HepG2 (cell line): ENCODE results near the gene TMEM217. TPM values are rescaled to one million over a fixed set of nuclear protein-coding genes. Genes with fewer than 3 reads are reported as not detected.

Experiments
- ATAC-seq: fragments of 200-7000 bp; cut with Tn5 transposase; 3 replicates; pipeline ENCODE4 v1.9.1; 2020; ENCODE audit warnings: mild to moderate bottlenecking, moderate library complexity
- BruUV-seq: library from RNA; stranded (reverse); fragments of 400-500 nt; replicated peaks from 2 replicates; lab custom pipeline; 2021; lab: Mats Ljungman, UMichigan
- CTCF ChIA-PET: fragments of 300-600 bp; formaldehyde crosslinking; extraction: SDS; loops from one replicate; lab custom pipeline; 2021; ENCODE audit warnings: low total read pairs, inconsistent platforms, low intra/inter-chr PET ratio; lab: Yijun Ruan, JAX
- POLR2A ChIA-PET: fragments of 350-600 bp; sonication (Branson Sonifier 250); formaldehyde crosslinking; loops from one replicate; lab custom pipeline; 2020; ENCODE audit warnings: antibody characterized with exemption, inconsistent platforms; lab: Yijun Ruan, JAX
- DNase-seq: peaks from one replicate; pipeline ENCODE4 v3.0.0-alpha.2; 2015; ENCODE audit warnings: low spot score
- FAIRE-seq: peaks from 3 replicates; lab custom pipeline; 2011; peaks lifted over from hg19 to GRCh38; lab: Jason Lieb, UNC
- H2AFZ ChIP-seq: one replicate; pipeline ENCODE4 v1.6.1; 2011; ENCODE audit warnings: low read length, inconsistent platforms
- H3K27ac ChIP-seq: fragments of 300-600 bp; 3 replicates; pipeline ENCODE4 v1.8.0; 2011; ENCODE audit warnings: mixed run types, mild to moderate bottlenecking, mixed read lengths, low read length, inconsistent platforms; ENCODE audit not compliant: insufficient read depth; ENCODE audit errors: extremely low read length
- H3K27me3 ChIP-seq, 2 experiments: fragments of 200-600 bp in 1 of 2; 2 replicates in 1 of 2; 3 replicates in 1 of 2; pipeline versions ENCODE4 v1.6.0 to v1.8.0; 2011; ENCODE audit warnings: low read length in 2 of 2, mild to moderate bottlenecking in 2 of 2, moderate library complexity in 2 of 2, inconsistent platforms in 1 of 2; ENCODE audit not compliant: insufficient read depth in 2 of 2, control insufficient read depth in 1 of 2
- H3K36me3 ChIP-seq, 2 experiments: fragments of 200-600 bp in 1 of 2; replicated peaks in 1 of 2; 2 replicates in 1 of 2; 3 replicates in 1 of 2; pipeline versions ENCODE4 v1.5.1 to v1.8.0; 2011; ENCODE audit warnings: low read length in 2 of 2, inconsistent platforms in 1 of 2; ENCODE audit not compliant: insufficient read depth in 2 of 2, control insufficient read depth in 1 of 2
- H3K4me1 ChIP-seq: 2 replicates; pipeline ENCODE4 v1.5.1; 2012; ENCODE audit warnings: low read length, inconsistent platforms; ENCODE audit not compliant: insufficient read depth
- H3K4me2 ChIP-seq: 2 replicates; pipeline ENCODE4 v1.6.0; 2011; ENCODE audit warnings: low read depth, low read length, inconsistent platforms
- H3K4me3 ChIP-seq, 3 experiments: fragments of 200-600 bp in 1 of 3; sonication (generic), shearing (Covaris generic) in 1 of 3; replicated peaks in 1 of 3; 2 replicates each; pipeline ENCODE4 v1.5.1; 2011 to 2016; ENCODE audit warnings: low read length in 3 of 3, inconsistent platforms in 2 of 3, low read depth in 2 of 3, mild to moderate bottlenecking in 2 of 3, control low read depth in 1 of 3, mixed read lengths in 1 of 3; ENCODE audit not compliant: insufficient read depth in 1 of 3
- H3K79me2 ChIP-seq: one replicate; pipeline ENCODE4 v1.6.1; 2011; ENCODE audit warnings: low read length, inconsistent platforms; ENCODE audit not compliant: insufficient read depth
- H3K9ac ChIP-seq: 2 replicates; pipeline ENCODE4 v1.6.0; 2011; ENCODE audit warnings: mild to moderate bottlenecking, low read depth, low read length, inconsistent platforms; ENCODE audit not compliant: insufficient read depth
- H3K9me3 ChIP-seq: 2 replicates; pipeline ENCODE4 v1.5.1; 2012; ENCODE audit warnings: mild to moderate bottlenecking, low read length
- H4K20me1 ChIP-seq: 2 replicates; pipeline ENCODE4 v1.6.0; 2011; ENCODE audit warnings: inconsistent platforms, mild to moderate bottlenecking, low read length, moderate library complexity; ENCODE audit not compliant: insufficient read depth
- CBX5 ChIP-seq: sonication (generic); formaldehyde crosslinking; IDR thresholded peaks from 2 replicates; pipeline ENCODE4 v1.4.0; 2020; ENCODE audit warnings: missing genetic modification reagents, borderline replicate concordance
- NFIC ChIP-seq: IDR thresholded peaks from 2 replicates; pipeline ENCODE4 v1.6.1; 2012; ENCODE audit warnings: mild to moderate bottlenecking, low read length, inconsistent platforms
- RERE ChIP-seq: IDR thresholded peaks from 2 replicates; pipeline ENCODE4 v1.6.1; 2016; ENCODE audit warnings: low read depth, missing genetic modification reagents, missing compliant biosample characterization
- WIZ ChIP-seq: sonication (generic); formaldehyde crosslinking; IDR thresholded peaks from 2 replicates; pipeline ENCODE4 v1.5.1; 2020; ENCODE audit warnings: mild to moderate bottlenecking, missing genetic modification reagents
- WGBS: methylation state at CpG from one replicate; pipeline ENCODE4 v1.1.6; 2017; ENCODE audit warnings: low lambda C conversion rate; 5-methylcytosine and 5-hydroxymethylcytosine counted together
- in situ Hi-C: cut with HindIII; loops from 2 replicates; pipeline ENCODE4 v1.10.0; 2017; ENCODE audit warnings: low pct_unique_long_range_greater_than_20kb; ENCODE audit not compliant: extremely low pct_ligation_motif_present
- intact Hi-C: fragments of 100-400 bp; cut with micrococcal nuclease; formaldehyde crosslinking; loops from one replicate; pipeline ENCODE4 v1.10.0; 2022; ENCODE audit not compliant: unreplicated experiment
- polyA plus RNA-seq, 8 experiments: library from polyadenylated mRNA; depleted of rRNA in 3 of 8; stranded (reverse) in 7 of 8; unstranded in 1 of 8; fragments of >200 nt; fragmentation: Illumina TruSeq in 4 of 8; extraction: Trizol in 4 of 8; gene quantifications; 2 replicates each; pipeline versions ENCODE4 v1.2.1 to v1.2.3, GENCODE V29; 2011 to 2016; ENCODE audit warnings: low read depth in 4 of 8, missing spikeins in 1 of 8, mixed read lengths in 1 of 8; ENCODE audit not compliant: insufficient read depth in 1 of 8
- total RNA-seq, 5 experiments: library from RNA; depleted of rRNA; stranded (reverse); fragments of >200 nt; fragmentation: Illumina TruSeq; extraction: Trizol; gene quantifications; 2 replicates each; pipeline ENCODE4 v1.2.3, GENCODE V29; 2016; ENCODE audit warnings: low read depth in 1 of 5

TMEM217 gene
- total and polyA plus RNA-seq, 2 of the 13 experiments (the other 11 are each of a cell fraction or from before 2014, with no cell fraction given): 2.3 to 3.4 TPM

- H3K9me3 ChIP-seq: no peaks in the 10 kb centered on the region
- no peak overlapping the region for H3K9ac ChIP-seq
- H4K20me1 ChIP-seq: no peaks in the 10 kb centered on the region
- no peak overlapping the region for H3K27ac ChIP-seq
- H3K27me3 ChIP-seq: peaks cover 3 to 8% of the 10 kb centered on the region in 2 experiments; a peak in 3 of 5 replicates
- in situ Hi-C loops (loop anchor here (10.0 kb wide), 1 partner anchor 333 kb away; the partner anchor contains the start of gene C6orf89), intact Hi-C loops (no loop called here)
- no peak overlapping the region for H3K4me2 ChIP-seq
- FAIRE-seq (no peak), DNase-seq (no peak), ATAC-seq (no peak)
- H3K79me2 ChIP-seq: no peaks in the 10 kb centered on the region
- H3K4me1 ChIP-seq: peaks cover 15% of the 10 kb centered on the region
- BruUV-seq: no TSS peak
- POLR2A ChIA-PET: no interaction called here
- H3K4me3 ChIP-seq: no peak overlapping the region
- no peaks in the 10 kb centered on the region for H3K36me3 ChIP-seq
- TF ChIP-seq RERE (CRISPR knock-in tag) (no peak), NFIC (no peak), CBX5 (CRISPR knock-in tag) (no peak), WIZ (CRISPR knock-in tag) (no peak)
- 61% methylated on average over 6 of the region's 6 CpGs for WGBS
- CTCF ChIA-PET: interaction anchor here (0.7 kb wide), 1 partner anchor 199 kb away, joined by 3 read pairs; no protein-coding TSS in a partner anchor
- H2AFZ ChIP-seq: no peak overlapping the region
Observed at GRCh38 chr6:37218061-37218460, 39.9 kb downstream of the TMEM217 start.
